Head of caudate nucleus (tissue), 42 donors: ENCODE results near the gene NUDT17.

Source experiments
- DNase-seq, 42 donors: peaks; one replicate each; pipeline versions ENCODE4 v3.0.0 to v3.0.0-alpha.2; 2020 to 2021; ENCODE audit warnings: mixed read lengths in 7 of 42
- intact Hi-C: fragments of 100-400 bp; cut with DNase I; formaldehyde crosslinking; loops from one replicate; pipeline ENCODE4 v1.15.0; 2022

Gene NUDT17

DNA sequence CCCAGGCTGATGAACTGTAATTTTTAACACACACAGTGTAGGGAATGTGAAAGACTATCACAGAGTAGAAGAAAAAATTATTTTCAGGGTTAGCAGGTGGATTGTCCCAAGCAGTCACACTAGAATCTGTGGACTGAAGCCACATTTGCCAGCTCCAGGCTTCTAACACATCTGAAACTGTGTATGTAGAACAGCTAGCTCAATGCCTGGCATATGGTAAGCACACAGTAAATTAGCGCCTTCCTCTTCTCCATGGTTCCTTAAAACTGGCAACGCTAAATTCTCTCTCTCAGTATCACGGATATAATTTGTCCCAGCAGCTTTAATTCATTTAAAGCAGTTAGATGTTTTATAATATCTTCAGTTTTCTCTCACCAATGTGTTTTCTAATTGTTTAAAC lies 2.4 kb upstream of the NUDT17 start:
- intact Hi-C loops, result no loop called here
- no peak for DNase-seq

DNA sequence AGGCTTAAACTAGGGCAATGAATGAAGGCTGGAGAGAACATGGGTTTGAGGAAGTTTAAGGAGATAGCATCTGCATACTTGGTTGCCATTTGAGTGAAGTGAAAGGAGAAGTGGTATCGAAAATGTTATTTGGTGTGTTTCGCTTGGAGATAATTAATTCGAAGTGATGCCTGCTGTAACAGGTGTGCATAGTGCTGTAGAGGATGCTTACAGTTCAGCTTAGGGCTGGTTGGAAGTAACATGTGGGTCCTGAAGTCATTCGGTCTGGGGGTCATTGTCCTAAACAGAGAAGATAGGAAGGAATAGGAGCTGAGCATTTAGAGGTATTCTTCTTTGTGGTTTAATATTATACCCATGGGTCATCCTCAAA lies 301 bp upstream of the NUDT17 start:
- intact Hi-C loops, result no loop called here
- no peak for DNase-seq

DNA sequence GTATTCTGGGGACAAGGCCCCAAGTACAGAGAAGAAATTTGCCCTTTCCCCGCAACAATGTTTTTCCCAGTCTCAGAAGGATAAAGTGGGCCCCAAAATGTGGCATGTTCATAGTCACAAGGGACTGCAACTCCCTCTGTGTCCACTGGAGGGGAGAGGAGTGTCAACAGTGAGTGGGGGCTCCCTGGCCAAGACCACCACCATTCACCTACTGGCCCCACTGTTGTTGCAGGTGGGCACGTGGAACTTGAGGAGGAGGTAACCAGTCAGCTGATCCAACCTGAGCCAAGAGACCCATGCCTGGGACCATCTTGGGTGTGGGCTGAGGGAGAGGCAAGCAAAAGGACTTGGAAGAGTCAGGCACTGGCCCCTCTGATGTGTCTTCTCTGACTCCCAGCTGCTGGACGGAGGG lies 777 bp downstream of the NUDT17 start:
- intact Hi-C loops, result no loop called here
- peak in 13 of 42 donors; percentile 11 to 57 (median 24) for DNase-seq

DNA sequence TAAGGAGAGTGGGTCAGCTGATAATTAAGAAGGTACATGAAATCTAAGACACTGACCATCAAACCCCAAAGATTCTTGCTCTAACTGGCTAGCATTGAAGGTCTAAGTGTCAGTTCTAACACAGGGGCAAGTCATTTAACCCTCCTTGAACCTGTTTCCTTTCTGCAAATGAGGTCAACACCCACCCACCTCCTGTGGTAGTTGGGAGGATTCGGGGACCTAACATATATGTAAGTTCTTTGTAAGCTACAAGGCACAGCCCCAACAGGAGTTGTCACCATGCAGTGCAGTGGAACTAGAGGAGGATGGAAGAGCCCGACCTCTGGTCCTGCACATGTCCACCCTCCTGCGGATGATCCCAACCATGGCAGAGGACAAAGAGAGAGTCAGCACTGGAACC lies 2.4 kb downstream of the NUDT17 start:
- intact Hi-C loops, result no loop called here

DNA sequence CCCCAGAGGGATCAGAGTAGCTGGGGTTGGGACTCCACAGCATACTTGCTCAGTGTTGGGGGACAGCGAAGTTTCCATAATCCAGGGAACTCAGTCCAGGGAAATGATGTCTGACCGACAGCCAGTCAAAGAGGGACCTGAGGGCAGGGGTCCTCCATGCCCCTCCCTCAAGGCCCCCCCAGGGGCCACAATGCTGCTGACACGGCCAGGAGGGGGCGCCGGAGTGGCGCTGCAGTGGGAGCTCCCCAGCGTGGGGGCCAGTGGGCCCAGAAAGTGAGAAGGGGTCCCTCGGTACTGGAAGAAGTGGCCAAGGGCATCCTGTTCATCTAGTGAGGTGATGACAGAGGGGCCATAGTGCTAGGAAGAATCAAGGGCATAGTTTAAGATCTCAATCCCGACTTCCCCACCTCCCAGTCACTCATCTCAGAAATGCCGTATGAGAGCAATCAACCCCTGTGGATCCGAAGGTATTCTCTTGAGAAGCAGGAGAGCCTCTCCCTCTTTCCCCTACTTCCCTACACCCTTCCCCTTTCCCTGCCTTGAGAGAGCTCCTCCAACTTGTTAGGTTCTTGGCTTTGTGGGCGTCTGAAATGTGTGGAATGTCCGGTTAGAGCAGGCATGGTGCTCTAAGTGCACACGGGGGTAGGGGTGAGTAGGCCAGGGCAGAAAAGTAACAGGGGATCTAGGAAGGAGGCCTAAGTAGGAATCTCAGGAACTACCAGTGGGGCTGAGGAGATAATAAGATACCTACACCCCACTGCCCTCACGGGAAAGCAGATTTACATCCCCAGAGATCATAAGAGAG lies 4.1 kb downstream of the NUDT17 start:
- intact Hi-C loops, result no loop called here
- DNase-seq, result no peak

More for the DNA sequence above, 2.4 kb downstream of the NUDT17 start:
- DNase-seq, result no peak

DNA sequence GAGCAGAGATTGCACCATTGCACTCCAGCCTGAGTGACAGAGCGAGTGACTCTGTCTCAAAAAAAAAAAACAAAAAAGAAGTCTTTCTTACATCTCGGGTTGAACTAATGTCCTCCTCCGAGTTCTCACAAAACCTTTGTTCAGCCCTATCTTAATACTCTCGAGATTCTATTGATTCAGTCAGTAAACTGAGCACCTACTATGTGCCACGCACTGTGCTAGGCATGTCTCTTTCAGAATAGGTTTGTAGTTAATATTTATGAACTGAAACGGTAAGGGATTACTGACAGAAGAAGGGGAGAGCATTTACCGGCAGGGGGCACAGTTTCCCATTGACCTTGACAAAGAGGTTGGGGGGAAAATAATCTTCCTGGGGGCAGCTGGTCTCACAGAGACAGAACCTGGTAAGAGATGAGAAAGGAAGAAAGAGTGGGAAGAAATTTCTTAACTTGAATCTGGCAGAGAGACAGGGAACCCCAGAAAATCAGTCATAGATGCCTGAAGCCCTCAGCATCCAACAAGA lies 10.1 kb downstream of the NUDT17 start:
- intact Hi-C loops, result no loop called here
- no peak for DNase-seq

DNA sequence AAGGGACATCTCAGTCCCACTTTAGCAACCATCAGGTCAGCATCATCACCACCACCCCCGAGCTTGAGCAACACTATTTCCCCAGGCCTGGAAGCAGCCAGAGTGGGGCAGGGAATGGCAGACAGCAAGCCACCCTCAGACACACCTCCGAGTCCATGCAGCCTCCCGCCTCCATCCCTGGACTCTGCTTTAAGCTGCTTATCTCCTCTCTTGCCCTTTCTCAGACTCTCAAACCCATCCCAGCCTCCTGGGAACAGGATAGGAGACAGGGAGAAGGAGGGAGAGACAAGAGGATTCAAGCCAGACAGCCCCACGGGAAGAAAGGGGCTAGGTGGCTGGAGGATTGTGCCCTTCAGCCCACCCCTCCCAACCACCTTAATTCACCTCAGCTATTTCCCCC lies 11.7 kb downstream of the NUDT17 start:
- DNase-seq, result no peak
- intact Hi-C loops, result no loop called here

DNA sequence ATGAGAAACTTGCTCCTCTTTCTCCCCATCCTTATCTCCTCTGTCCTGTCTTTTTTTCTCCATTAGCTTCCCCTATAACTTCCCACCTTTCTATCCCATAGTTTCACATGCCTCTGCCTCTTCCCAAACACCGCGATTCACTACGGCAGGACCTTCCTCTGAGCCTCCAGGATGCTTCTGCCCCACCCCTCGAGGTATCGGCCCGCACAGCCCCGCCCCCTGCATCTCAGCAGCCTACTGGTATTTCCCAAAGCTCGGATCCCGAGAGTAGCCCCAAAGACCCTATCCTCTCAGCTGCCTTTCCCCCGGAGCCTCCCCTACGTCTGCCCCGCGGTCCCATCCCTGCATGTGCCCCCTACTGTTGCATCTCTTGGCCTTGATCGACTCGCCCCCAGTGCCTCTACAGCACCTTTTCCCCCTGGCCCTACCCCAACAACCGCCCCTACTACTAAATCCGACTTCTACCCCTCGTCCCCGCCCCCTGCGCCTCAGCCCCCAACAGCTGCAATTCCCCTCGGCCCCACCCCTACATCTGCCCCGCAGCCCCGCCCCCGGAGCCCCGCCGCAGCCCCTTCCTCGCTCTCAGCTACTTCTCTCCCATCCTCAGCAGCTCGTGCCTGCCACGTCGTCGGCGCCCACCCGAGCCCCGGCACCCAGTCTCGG lies 12.9 kb downstream of the NUDT17 start:
- DNase-seq, result peak in 40 of 42 donors; percentile 18 to 77 (median 50)
- intact Hi-C loops, result no loop called here

DNA sequence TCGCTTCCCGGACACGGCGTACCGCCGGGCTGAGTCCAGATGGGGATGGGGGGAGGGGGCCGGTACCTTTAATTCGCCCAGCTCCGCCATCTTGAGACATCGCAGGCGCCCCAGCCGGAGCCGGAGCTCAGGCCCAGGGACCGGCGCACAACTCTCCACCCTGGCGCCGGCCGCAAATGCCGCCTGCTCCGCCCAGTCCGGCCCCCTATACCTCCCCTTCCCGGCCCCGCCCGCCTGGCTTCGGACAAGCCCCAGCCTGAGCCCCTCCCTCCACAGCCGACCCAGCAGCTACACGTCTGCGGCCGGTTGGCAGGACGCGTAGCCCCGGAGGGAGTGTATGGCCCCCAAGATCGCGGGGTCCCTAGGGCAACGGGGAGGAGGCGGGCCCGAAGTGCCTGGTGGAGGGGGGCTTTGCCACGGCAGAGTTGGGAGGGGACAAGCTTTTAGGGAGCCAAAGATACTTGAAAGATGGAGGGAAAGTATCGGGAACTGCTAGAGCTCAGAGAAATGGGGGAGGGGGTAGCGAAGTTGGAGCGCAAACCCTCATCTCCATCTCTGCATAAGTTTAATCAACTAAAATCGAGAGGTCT lies 13.6 kb downstream of the NUDT17 start, which contains the start of gene PIAS3:
Gene PIAS3 (minus strand): TSS at position 181 of the 590 bp plus-strand sequence. CDS start 91 bp downstream, at position 90.
- DNase-seq, result peak; percentile 81 to 97 (median 93)
- intact Hi-C loops, result no loop called here

DNA sequence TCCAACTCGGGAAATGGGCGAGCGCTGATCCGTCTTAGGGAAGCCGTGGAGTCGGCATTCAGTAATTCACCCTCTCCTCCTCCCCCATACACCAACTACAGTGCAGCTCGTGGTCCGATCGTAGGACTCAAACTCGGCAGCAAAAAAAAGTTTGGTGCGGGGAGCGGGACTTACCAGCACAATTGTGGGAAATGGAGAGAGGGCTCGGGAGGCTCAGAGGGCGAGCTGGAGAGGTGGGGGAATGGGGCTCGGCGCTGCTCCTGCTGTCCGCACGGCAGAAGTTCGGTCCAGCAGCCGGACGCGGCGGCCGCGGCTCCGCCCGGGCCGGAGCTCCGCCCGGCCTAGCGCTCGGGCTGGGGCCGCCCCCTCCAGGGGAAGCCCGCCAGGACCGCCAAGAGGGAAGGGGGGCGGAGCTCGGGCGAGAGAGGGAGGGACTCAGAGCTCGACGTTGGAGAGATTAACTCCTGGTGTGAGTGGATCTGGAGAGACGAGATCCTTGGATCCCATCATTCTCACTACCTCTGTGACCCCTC lies 14.1 kb downstream of the NUDT17 start:
- intact Hi-C loops, result no loop called here
- peak; percentile 71 to 93 (median 87) for DNase-seq

DNA sequence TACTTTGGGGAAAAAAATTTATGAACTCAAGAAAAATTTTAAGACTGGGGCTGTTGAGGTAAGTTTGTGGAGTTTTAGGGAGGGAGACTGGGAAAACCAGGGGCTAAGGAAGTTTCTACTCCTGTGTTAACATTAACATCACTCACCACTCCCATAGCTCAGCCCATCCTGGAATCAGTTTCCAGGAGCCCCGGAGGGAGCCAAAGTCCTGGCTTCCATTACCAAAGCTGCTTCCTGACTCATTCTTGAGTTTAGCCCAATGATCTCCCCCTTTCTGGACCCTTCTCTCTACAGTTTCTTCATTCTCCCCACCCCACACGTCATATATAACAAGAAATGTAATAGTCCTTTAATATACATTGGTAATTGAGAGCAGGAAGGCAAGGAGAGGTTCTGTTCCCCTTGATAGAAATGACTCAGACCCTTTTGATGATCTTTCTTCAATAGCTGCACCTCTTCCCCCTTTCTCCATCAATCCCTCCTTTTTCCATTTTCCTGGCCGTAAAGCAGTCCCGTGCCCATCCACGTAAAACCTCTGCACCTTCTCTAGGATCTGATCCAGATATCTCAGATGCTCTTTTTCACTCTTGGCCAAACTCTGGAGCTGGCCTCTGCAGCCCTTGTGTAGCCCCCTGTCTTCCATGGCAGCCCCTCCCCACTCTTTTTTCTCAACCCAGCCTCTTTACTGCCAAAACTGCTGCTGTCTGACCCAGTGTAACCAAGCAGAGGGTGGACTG lies 18.0 kb downstream of the NUDT17 start:
- intact Hi-C loops, result no loop called here

DNA sequence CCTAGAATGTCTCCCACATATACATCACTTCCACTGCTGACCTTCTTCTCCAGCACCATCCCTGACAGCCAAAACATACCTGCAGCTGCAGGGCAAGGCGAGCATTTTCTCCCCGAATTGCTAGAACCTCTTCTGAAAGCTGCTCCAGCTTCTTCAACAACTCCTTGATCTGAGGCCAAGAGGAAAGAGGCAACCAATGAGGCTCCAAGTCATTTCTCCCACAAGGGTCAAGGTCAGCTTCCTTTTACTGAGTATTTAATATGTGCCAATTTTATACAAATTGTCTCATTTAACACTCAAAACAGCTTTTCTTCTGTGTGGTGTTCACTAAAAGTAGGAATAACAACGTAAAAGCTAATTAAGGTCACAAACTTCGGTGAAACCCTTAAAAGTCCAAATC lies 22.8 kb downstream of the NUDT17 start:
- no peak for DNase-seq
- intact Hi-C loops, result no loop called here

More for the DNA sequence above, 18.0 kb downstream of the NUDT17 start:
- no peak for DNase-seq

DNA sequence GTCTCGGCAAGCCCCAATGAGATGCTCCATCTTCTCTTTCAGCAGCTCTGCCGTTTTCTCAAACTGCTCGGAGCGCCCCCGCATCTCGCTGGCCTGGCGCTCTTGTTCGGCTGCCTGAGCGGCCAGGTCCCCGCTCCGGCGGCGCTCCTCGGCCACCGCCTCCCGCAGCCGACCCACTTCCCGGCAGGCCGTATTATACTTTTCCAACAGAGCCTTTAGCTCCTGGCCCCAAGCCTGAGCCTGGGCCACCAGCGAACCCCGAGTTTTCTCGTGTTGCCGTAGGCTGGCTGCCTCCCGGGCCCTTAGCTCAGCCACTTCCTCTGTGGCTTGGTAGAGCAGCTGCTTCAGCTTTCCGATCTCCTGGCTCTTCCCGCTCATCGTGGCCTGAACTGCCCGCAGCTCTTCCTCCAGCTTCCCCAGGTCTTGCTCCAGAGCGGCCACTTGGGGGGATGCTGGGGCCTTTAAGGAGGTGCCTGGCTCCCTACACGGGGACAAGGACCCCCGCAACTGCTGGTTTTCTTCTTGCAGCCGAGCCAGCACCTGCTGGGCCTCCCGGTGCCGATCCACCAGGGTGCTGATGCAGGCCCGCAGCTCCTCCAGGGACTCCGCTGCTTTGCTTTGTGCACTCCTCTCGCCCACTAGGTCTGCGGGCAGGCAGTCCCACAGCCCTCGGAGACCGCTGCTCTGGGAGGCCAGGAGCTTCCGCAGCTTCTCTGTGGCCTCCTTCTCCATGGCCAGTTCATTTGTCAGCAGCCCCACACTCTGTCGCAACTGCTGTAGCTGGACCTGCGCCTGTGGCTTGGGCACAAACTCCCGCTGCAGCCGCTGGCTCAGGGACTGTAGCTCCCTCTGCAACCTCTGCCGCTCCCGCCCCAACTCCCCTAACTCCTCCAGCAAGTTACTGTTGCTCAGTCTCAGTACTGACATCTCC lies 26.8 kb downstream of the NUDT17 start:
- peak in 41 of 42 donors; percentile 20 to 80 (median 55) for DNase-seq
- intact Hi-C loops, result no loop called here

DNA sequence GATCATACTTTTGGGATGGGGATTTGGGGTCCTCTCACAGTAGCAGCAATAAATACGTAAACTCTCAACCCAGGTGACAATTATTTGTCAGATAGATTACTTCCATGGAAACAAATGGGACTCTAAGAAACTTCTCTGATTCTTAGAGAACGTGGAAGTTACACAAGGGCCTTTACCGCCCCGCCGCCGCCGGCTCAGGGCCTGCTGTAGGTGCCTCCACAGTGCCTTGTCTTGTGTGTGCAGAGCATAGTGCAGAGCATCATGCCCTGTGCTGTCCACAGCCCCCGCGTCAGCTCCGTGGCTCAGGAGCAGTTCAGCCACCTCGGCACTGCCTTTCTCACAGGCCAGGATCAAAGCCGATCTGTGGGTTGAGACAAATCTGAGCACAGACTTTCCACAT lies 29.2 kb downstream of the NUDT17 start:
- DNase-seq, result no peak
- intact Hi-C loops, result no loop called here

DNA sequence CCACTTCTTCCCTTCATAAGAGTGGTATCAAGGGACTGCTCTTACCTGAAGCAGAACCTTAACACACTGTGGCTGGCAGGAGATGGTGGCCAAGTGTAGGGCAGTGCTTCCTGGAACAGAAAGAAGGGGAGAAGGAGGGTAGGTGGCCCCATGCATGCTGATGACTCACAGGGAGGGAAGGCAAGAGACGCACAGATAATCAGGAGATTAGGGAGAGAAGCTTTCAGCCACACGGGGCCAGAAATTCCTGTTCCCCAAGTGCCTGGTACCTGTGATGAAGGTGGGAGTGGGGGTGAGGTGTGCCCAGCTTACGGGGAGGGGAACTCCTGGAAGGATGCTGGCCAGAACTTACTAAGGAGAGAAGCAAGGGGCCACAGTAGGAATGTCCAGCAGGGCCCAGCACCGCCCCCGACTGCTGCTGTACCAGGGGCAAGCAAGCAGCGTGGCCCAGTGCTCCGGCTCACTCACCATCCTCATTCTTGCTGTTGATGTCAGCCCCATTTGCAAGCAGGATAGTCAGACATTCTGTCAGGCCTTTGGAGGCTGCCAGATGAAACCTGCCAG lies 32.6 kb downstream of the NUDT17 start:
- intact Hi-C loops, result no loop called here
- no peak for DNase-seq

DNA sequence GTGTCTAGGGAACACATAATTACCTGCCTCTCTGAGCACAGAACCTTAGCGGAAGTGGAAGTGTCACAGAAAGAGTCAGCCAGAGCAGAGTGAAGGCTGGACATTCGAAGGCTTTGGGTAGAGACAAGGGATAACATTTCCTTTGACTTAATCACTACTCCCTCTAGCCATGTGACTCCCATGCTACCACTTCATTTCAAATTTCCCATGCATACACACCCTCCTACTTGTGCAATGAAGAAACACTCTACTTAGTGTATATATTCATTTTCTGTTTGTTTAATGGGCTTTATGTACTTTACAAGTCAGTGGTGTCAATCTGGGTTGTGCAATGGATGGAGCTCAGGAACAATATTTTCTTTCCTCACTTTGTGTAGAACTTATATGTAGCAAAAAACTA lies 33.3 kb downstream of the NUDT17 start:
- intact Hi-C loops, result no loop called here
- DNase-seq, result no peak

DNA sequence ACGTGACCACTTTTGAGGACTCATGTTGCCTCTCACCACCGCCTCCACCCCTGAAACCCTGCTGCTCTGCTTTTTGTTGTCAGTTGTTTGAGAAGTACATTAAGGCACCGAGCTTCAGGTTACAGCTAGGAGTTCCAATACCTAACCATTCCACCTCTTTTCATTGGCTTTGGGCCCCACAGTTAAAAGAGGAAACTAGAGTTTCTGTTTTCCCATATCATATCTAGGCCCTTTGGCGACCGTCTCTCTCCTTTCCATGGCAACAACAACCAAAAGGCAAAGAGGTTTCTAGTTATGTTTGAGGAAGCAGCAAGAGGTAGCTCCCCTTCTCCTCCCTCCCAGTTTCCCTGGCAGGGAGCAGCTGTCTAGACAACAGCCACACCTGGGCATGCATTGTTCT lies 34.3 kb downstream of the NUDT17 start:
- DNase-seq, result peak in 2 of 42 donors; percentile 15 to 16
- intact Hi-C loops, result no loop called here

DNA sequence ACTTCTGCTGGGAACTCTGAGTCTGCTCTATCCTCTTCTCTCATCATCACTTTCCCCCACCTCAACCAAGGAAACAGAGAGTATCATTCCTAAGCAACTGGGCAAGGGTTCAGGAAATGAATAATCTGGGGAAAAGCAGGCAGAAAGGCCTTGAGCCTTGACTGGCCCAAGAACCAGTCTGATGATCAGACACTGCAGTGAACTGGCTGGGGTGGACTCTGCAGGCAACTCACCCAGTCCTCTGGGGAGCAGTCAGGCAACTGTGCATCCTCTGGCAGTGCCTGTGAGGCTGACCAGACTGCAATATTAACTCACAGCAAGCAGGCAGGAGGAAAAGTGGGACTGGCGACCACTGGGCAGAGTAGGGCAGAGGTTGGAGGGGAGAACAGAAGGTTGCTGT lies 39.2 kb downstream of the NUDT17 start:
- intact Hi-C loops, result no loop called here
- DNase-seq, result no peak
